K562 (cell line): ENCODE results near the gene HDHD3. TPM values are rescaled to one million over a fixed set of nuclear protein-coding genes. Genes with fewer than 3 reads are reported as not detected.

ENCODE experiments used
- BCL6 ChIP-seq: fragments of 250-450 bp; sonication (Bioruptor Pico); IDR thresholded peaks from 2 replicates; pipeline ENCODE4 v1.4.0; 2020
- EGR1 ChIP-seq: fragments of 450-650 bp; conservative IDR thresholded peaks from 2 replicates; pipeline ENCODE4 v1.6.1; 2017; ENCODE audit warnings: mild to moderate bottlenecking
- ETV1 ChIP-seq: fragments of 450-650 bp; conservative IDR thresholded peaks from 2 replicates; pipeline ENCODE4 v1.6.1; 2016; ENCODE audit warnings: missing genetic modification characterization, control low read depth, low read depth, missing compliant biosample characterization
- FUS ChIP-seq: fragments of 200-400 bp; formaldehyde crosslinking; optimal IDR thresholded peaks from 2 replicates; pipeline ENCODE3; 2017; ENCODE audit warnings: low read depth, low read length
- HDAC1 ChIP-seq, 2 experiments: fragments of 450-650 bp; IDR thresholded peaks; 2 replicates each; pipeline ENCODE4 v1.6.1; 2016 to 2017; ENCODE audit warnings: inconsistent platforms in 1 of 2, mild to moderate bottlenecking in 1 of 2, moderate library complexity in 1 of 2
- HEY1 ChIP-seq: fragments of 250-450 bp; sonication (Bioruptor Pico); IDR thresholded peaks from 2 replicates; pipeline ENCODE4 v1.5.0; 2020; ENCODE audit warnings: mild to moderate bottlenecking, moderate library complexity, borderline replicate concordance
- HMG20B ChIP-seq: fragments of 250-450 bp; sonication (Bioruptor Pico); IDR thresholded peaks from 2 replicates; pipeline ENCODE4 v1.5.0; 2021; ENCODE audit warnings: mild to moderate bottlenecking
- HNRNPH1 ChIP-seq: fragments of 200-400 bp; formaldehyde crosslinking; optimal IDR thresholded peaks from 2 replicates; pipeline ENCODE3; 2017; ENCODE audit warnings: low read depth, mild to moderate bottlenecking, low read length, moderate library complexity
- HNRNPLL ChIP-seq: fragments of 200-400 bp; formaldehyde crosslinking; IDR thresholded peaks from 2 replicates; pipeline ENCODE4 v1.6.1; 2017; ENCODE audit warnings: low read length, low read depth, mild to moderate bottlenecking; ENCODE audit not compliant: poor library complexity, severe bottlenecking
- HSF4 ChIP-seq: fragments of 250-450 bp; sonication (Bioruptor Pico); IDR thresholded peaks from 2 replicates; pipeline ENCODE4 v2.1.2; 2022; ENCODE audit warnings: mild to moderate bottlenecking, moderate library complexity, borderline replicate concordance
- IRF2 ChIP-seq: sonication (generic); formaldehyde crosslinking; IDR thresholded peaks from 2 replicates; pipeline ENCODE4 v1.8.1; 2022; ENCODE audit warnings: mild to moderate bottlenecking, missing genetic modification reagents
- MBD1 ChIP-seq: fragments of 250-450 bp; sonication (Bioruptor Pico); IDR thresholded peaks from 2 replicates; pipeline ENCODE4 v1.8.0; 2022; ENCODE audit warnings: inconsistent platforms
- MCM7 ChIP-seq, 2 experiments: fragments of 450-650 bp; IDR thresholded peaks; 2 replicates each; pipeline ENCODE4 v1.6.1; 2016 to 2018
- MTA3 ChIP-seq: fragments of 450-650 bp; formaldehyde crosslinking; IDR thresholded peaks from 2 replicates; pipeline ENCODE4 v1.6.1; 2017; ENCODE audit warnings: mild to moderate bottlenecking, borderline replicate concordance
- NCOA6 ChIP-seq: fragments of 450-650 bp; IDR thresholded peaks from 2 replicates; pipeline ENCODE4 v1.6.1; 2017; ENCODE audit warnings: mild to moderate bottlenecking
- NCOR1 ChIP-seq: fragments of 450-650 bp; IDR thresholded peaks from 2 replicates; pipeline ENCODE4 v1.6.1; 2016; ENCODE audit warnings: mild to moderate bottlenecking, moderate library complexity
- POLR2AphosphoS2 ChIP-seq: IDR thresholded peaks from 2 replicates; pipeline ENCODE4 v1.6.1; 2012; ENCODE audit warnings: low read length, improper control_type of control experiment
- RBFOX2 ChIP-seq: fragments of 200-400 bp; formaldehyde crosslinking; IDR thresholded peaks from 2 replicates; pipeline ENCODE4 v1.6.1; 2017; ENCODE audit warnings: low read depth, mild to moderate bottlenecking, low read length, moderate library complexity
- RBM15 ChIP-seq: fragments of 200-400 bp; formaldehyde crosslinking; IDR thresholded peaks from 2 replicates; pipeline ENCODE4 v1.6.1; 2018; ENCODE audit warnings: mild to moderate bottlenecking, low read length, moderate library complexity; ENCODE audit not compliant: insufficient read depth
- SIN3B ChIP-seq: fragments of 450-650 bp; IDR thresholded peaks from 2 replicates; pipeline ENCODE4 v1.6.1; 2017; ENCODE audit warnings: low read depth, mild to moderate bottlenecking, moderate library complexity
- ZBTB1 ChIP-seq: sonication (generic); formaldehyde crosslinking; IDR thresholded peaks from 2 replicates; pipeline ENCODE4 v1.8.1; 2023; ENCODE audit warnings: missing genetic modification reagents, low read depth, mild to moderate bottlenecking, borderline replicate concordance
- ZBTB49 ChIP-seq: sonication (generic); formaldehyde crosslinking; IDR thresholded peaks from 2 replicates; pipeline ENCODE4 v1.8.0; 2022; ENCODE audit warnings: missing genetic modification reagents, mild to moderate bottlenecking, borderline replicate concordance
- ZNF165 ChIP-seq: fragments of 250-450 bp; sonication (Bioruptor Pico); IDR thresholded peaks from 2 replicates; pipeline ENCODE4 v1.4.0; 2020; ENCODE audit warnings: borderline replicate concordance
- ZNF507 ChIP-seq: conservative IDR thresholded peaks from 2 replicates; pipeline ENCODE4 v1.6.1; 2017; ENCODE audit warnings: missing genetic modification characterization, missing compliant biosample characterization
- ZNF584 ChIP-seq: fragments of 200-800 bp; sonication (Bioruptor generic); IDR thresholded peaks from 2 replicates; pipeline ENCODE4 v1.6.1; 2016; ENCODE audit warnings: low read depth, mild to moderate bottlenecking, missing genetic modification characterization, missing compliant biosample characterization
- ZNF717 ChIP-seq: fragments of 250-450 bp; sonication (Bioruptor Pico); IDR thresholded peaks from 2 replicates; pipeline ENCODE4 v1.5.0; 2021
- polyA plus RNA-seq, 8 experiments: library from polyadenylated mRNA; depleted of rRNA in 4 of 8; stranded (reverse) in 5 of 8; unstranded in 3 of 8; fragments of >200 nt; fragmentation: Nextera tagmentation in 2 of 8; fragmentation: Illumina TruSeq in 1 of 8; extraction: Ambion mirVana in 2 of 8; extraction: Trizol in 1 of 8; gene quantifications; 2 replicates each; pipeline versions ENCODE4 v1.2.1 to v1.2.3, GENCODE V29; 2011 to 2014; ENCODE audit warnings: inconsistent platforms in 1 of 8, missing spikeins in 1 of 8
- total RNA-seq, 7 experiments: library from RNA; depleted of rRNA in 6 of 7; stranded (reverse); fragments of >200 nt in 6 of 7; fragmentation: Illumina TruSeq in 2 of 7; extraction: Trizol in 2 of 7; gene quantifications; 2 replicates each; pipeline versions ENCODE4 v1.2.1 to v1.2.3, GENCODE V29; 2011 to 2021; ENCODE audit warnings: low replicate concordance in 1 of 7

The HDHD3 gene
- total and polyA plus RNA-seq, 9 of the 15 experiments (the other 6 are each of a cell fraction or from before 2014, with no cell fraction given), result 1.1 to 19.1 (median 10.9) TPM

GRCh38 chr9:113368982-113369854 lies 7.6 kb downstream of the HDHD3 start (continued):
- TF ChIP-seq HSF4 (no peak), RBM15 (no peak), BCL6 (CRISPR knock-in tag) (peak; percentile 87; the same call in 1 of the 2 replicates), ZNF717 (CRISPR knock-in tag) (no peak), EGR1 (no peak), HNRNPLL (no peak), RBFOX2 (no peak), MCM7 (IDR thresholded peaks at IDR 0.05) (no peak), ZNF584 (CRISPR knock-in tag) (no peak), POLR2AphosphoS2 (no peak), MBD1 (CRISPR knock-in tag) (no peak), HNRNPH1 (no peak), ZBTB49 (CRISPR knock-in tag) (no peak), ZNF507 (tag) (no peak), HDAC1 (IDR thresholded peaks at IDR 0.05) (peak in 1 of 2 experiments; percentile 96; a peak in 2 of 4 replicates), NCOA6 (no peak), ETV1 (no peak), HEY1 (CRISPR knock-in tag) (no peak), SIN3B (no peak), FUS (no peak), ZBTB1 (CRISPR knock-in tag) (no peak), ZNF165 (CRISPR knock-in tag) (no peak), HMG20B (CRISPR knock-in tag) (no peak), IRF2 (no peak), MTA3 (no peak), NCOR1 (peak; percentile 97)
